ENCODE measurements around the gene PYGL. TPM values are rescaled to one million over a fixed set of nuclear protein-coding genes. Genes with fewer than 3 reads are reported as not detected.
"Not testable (repeated sequence)": the region's sequence is repeated elsewhere in the genome, so short reads cannot be mapped to it uniquely, and the experiment has no call there.

Gene PYGL
- total RNA-seq, 4 donors from 2014 or later = 18.5 to 39.7 (median 27.4) TPM

GRCh38 chr14:50964683-50965390 lies 20.6 kb upstream of the PYGL start:
- ATAC-seq = no peak
- no peaks in the 10 kb centered on the region for H3K27me3 ChIP-seq
- 7 to 9% methylated on average over 5 of the region's 5 CpGs for WGBS, 2 donors (ENCODE audit: low coverage in 1 of 2)
- H3K9me3 ChIP-seq = no peaks in the 10 kb centered on the region
- peaks cover 8 to 45% (median 9%) of the 10 kb centered on the region in 3 donors for H3K4me1 ChIP-seq
- no peak overlapping the region for H3K4me3 ChIP-seq
- TF ChIP-seq POLR2AphosphoS5 (IDR thresholded peaks at IDR 0.05) = peak; percentile 65
- no peak for TF ChIP-seq EP300 (IDR thresholded peaks at IDR 0.05)
- H3K36me3 ChIP-seq = no peaks in the 10 kb centered on the region
- peak overlapping the region in 3 of 4 donors; percentile 12 to 52 (median 30) for H3K27ac ChIP-seq

DNA sequence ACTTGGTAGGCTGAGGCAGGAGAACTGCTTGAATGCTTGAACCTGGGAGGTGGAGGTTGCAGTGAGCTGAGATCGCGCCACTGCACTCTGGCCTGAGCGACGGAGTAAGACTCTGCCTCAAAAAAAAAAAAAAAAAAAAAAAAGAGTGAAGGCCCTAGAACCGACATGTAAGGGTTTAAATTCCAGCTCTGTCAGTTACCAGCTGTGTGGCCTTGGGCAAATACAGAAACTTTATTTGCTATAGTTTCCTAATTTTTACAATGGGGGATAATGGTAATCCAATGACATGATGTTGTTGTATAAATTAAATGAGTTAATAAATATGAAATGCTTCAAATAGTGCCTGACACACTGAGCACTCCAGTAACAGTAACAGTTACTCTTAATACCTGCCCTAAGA lies 19.6 kb upstream of the PYGL start:
- Histone ChIP-seq H3K4me3 (no peak overlapping the region), H3K4me1 (peaks cover 8 to 45% (median 9%) of the 10 kb centered on the region in 3 donors), H3K27me3 (no peaks in the 10 kb centered on the region), H3K27ac (peak overlapping the region in 2 of 4 donors; percentile 30 to 52), H3K9me3 (no peaks in the 10 kb centered on the region), H3K36me3 (no peaks in the 10 kb centered on the region)
- WGBS, 2 donors (ENCODE audit: low coverage in 1 of 2) = 60 to 93% methylated on average over 1 to 5 of the region's 5 CpGs
- no peak for ATAC-seq
- TF ChIP-seq EP300 (IDR thresholded peaks at IDR 0.05) = no peak
- no peak for TF ChIP-seq CTCF (IDR thresholded peaks at IDR 0.05)
- TF ChIP-seq POLR2AphosphoS5 (IDR thresholded peaks at IDR 0.05) = no peak
- no peak for TF ChIP-seq POLR2A (IDR thresholded peaks at IDR 0.05)

GRCh38 chr14:50961605-50962221 lies 17.4 kb upstream of the PYGL start:
- peak; percentile 72 for ATAC-seq
- H3K4me1 ChIP-seq = peaks cover 8 to 45% (median 9%) of the 10 kb centered on the region in 3 donors
- H3K27ac ChIP-seq = peak overlapping the region in 3 of 4 donors; percentile 35 to 73 (median 60)
- H3K27me3 ChIP-seq = no peaks in the 10 kb centered on the region
- 0 to 10% methylated on average over 2 of the region's 2 CpGs for WGBS, 2 donors (ENCODE audit: low coverage in 1 of 2)
- H3K4me3 ChIP-seq = no peak overlapping the region
- no peaks in the 10 kb centered on the region for H3K36me3 ChIP-seq
- TF ChIP-seq CTCF (IDR thresholded peaks at IDR 0.05) = no peak
- no peak for TF ChIP-seq EP300 (IDR thresholded peaks at IDR 0.05)
- TF ChIP-seq POLR2A (IDR thresholded peaks at IDR 0.05) = no peak
- TF ChIP-seq POLR2AphosphoS5 (IDR thresholded peaks at IDR 0.05) = peak; percentile 94
- no peaks in the 10 kb centered on the region for H3K9me3 ChIP-seq

GRCh38 chr14:50957296-50957695 lies 13.0 kb upstream of the PYGL start:
- H3K4me3 ChIP-seq = no peak overlapping the region
- TF ChIP-seq POLR2AphosphoS5 (IDR thresholded peaks at IDR 0.05) (peak; percentile 26), EP300 (IDR thresholded peaks at IDR 0.05) (no peak)
- H3K36me3 ChIP-seq = no peaks in the 10 kb centered on the region
- peak; percentile 34 for ATAC-seq
- H3K9me3 ChIP-seq = no peaks in the 10 kb centered on the region
- no peaks in the 10 kb centered on the region for H3K27me3 ChIP-seq
- WGBS, 2 donors (ENCODE audit: low coverage in 1 of 2) = 14 to 38% methylated on average over 3 of the region's 3 CpGs
- H3K27ac ChIP-seq = peak overlapping the region in 1 of 4 donors; percentile 11
- peaks cover 7 to 33% (median 8%) of the 10 kb centered on the region in 3 donors for H3K4me1 ChIP-seq

DNA sequence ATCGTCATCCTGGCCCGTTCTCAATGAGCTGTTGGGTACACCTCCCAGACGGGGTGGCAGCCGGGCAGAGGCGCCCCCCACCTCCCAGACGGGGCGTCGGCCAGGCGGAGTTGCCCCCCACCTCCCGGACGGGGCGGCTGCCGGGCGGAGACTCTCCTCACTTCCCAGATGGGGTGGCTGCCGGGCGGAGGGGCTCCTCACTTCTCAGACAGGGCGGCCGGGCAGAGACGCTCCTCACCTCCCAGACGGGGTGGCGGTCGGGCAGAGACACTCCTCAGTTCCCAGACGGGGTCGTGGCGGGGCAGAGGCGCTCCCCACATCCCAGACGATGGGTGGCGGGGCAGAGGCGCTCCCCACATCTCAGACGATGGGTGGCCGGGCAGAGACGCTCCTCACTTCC lies 12.1 kb upstream of the PYGL start:
- peaks cover 1 to 24% (median 5%) of the 10 kb centered on the region in 3 donors for H3K4me1 ChIP-seq
- not testable (repeated sequence) for H3K4me3 ChIP-seq, H3K27me3 ChIP-seq, H3K27ac ChIP-seq, H3K9me3 ChIP-seq, ATAC-seq, H3K36me3 ChIP-seq
- 95% methylated on average over 2 of the region's 32 CpGs; no CpG with 5 or more reads in 1 of the 2 donors for WGBS, 2 donors (ENCODE audit: low coverage in 1 of 2)

DNA sequence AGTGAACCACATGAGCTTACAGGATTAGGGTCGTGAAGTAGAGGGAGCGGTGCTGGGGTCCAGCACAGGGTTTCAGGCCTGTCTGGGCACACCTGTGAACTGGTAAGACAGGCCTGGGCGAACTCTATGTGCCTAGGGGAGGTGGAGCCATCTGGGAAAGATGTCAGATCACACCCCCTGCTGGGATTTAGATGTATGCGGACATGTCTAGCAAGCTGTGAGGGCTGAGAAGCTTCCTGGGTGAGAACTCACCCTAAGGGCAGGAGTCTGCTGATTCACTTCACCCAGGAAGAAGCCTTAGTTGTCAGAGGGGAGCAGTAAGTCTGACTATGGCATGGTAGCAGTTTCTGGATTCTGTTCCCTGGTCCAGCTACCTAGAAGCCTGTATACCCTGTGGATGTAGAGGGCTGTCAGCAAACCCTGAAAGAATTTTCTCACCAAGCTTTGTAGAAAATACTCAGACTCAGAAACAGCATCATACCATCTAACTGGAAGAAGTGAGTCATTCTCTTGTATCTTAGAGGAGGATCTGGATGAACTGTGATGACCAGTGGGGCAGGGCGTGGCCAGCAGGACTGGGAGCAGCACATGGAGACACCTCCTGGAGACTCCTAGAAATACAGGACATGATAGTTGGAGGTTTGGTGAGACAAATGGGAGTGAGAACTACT lies 11.2 kb upstream of the PYGL start:
- Histone ChIP-seq H3K27ac (peak overlapping the region in 3 of 4 donors; percentile 26 to 53 (median 43)), H3K9me3 (no peaks in the 10 kb centered on the region), H3K27me3 (no peaks in the 10 kb centered on the region), H3K4me1 (peaks cover 0 to 15% (median 3%) of the 10 kb centered on the region in 3 donors), H3K36me3 (no peaks in the 10 kb centered on the region), H3K4me3 (no peak overlapping the region)
- peak; percentile 7 for TF ChIP-seq POLR2AphosphoS5 (IDR thresholded peaks at IDR 0.05)
- peak in 3 of 4 experiments; percentile 20 to 33 (median 25) for TF ChIP-seq CTCF (IDR thresholded peaks at IDR 0.05)
- TF ChIP-seq EP300 (IDR thresholded peaks at IDR 0.05) = no peak
- ATAC-seq = peak; percentile 72
- WGBS, 2 donors (ENCODE audit: low coverage in 1 of 2) = 79 to 100% methylated on average over 2 to 5 of the region's 5 CpGs

Data from gastroesophageal sphincter (tissue), 4 donors.